GM19099 (cell line): Measurements from ENCODE around the gene PIR.
A peak's percentile ranks its signal among the peaks of the same experiment; 100 is the strongest.

Source experiments
- POLR2A ChIP-seq: IDR thresholded peaks from 3 replicates; pipeline ENCODE4 v1.6.1; 2011; ENCODE audit warnings: low read depth; ENCODE audit not compliant: insufficient read length; ENCODE audit errors: extremely low read depth

Gene PIR

GRCh38 chrX:15493118-15493962 lies at the start of gene PIR:
Gene PIR, minus strand, starts transcription at chrX:15493333. Its CDS starts 2,076 bp downstream, at chrX:15491257.
- TF ChIP-seq POLR2A = peak; percentile 59

GRCh38 chrX:15530318-15530717 lies 37.2 kb upstream of the PIR start:
- no peak for TF ChIP-seq POLR2A

DNA sequence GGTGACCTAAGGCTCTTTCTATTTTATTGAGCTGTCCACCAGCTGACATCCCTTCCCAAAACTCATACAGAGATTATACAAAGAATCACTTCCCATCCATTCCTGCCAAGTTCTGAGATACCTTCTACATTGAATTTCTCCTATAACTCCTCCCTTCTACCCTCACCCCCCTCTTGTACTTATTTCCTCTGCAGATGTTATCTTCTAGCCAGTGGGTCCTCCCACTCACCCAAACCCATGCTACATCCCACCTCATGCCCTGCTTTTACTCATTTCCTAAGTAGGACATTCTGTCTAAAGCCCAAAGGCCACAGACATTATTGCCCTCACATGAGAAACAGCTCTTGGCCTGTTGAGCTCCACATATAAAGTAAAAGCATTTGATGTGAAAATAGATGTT lies 36.0 kb upstream of the PIR start:
- no peak for TF ChIP-seq POLR2A

- no peak for TF ChIP-seq POLR2A
Observed at GRCh38 chrX:15525664-15526416, 32.7 kb upstream of the PIR start.

DNA sequence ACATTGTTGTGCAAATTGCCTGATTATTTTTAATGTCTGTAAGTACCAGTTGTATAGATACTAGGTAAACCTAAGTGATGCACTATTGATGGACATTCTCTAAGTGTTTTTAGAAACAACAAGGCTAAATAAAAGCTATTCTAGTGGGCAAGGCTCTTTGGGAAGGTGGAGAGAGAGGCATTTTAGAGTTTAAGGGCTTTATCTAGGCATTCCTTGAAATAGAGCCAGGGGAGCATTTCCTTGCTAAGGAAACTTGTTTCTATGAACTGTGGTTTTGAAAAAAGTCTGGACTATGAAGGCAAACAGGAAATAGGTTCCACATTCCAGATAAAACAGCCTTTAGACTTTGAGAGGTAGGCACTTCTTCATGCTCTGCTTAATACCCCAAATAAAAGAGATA lies 31.3 kb upstream of the PIR start:
- TF ChIP-seq POLR2A = no peak

- TF ChIP-seq POLR2A = no peak
Observed at GRCh38 chrX:15523088-15523487, 30.0 kb upstream of the PIR start.

- no peak for TF ChIP-seq POLR2A
Observed at GRCh38 chrX:15522464-15522863, 29.3 kb upstream of the PIR start.

GRCh38 chrX:15515931-15516330 lies 22.8 kb upstream of the PIR start:
- TF ChIP-seq POLR2A = no peak

GRCh38 chrX:15514279-15514678 lies 21.1 kb upstream of the PIR start:
- no peak for TF ChIP-seq POLR2A

GRCh38 chrX:15512401-15512965 lies 19.4 kb upstream of the PIR start:
- no peak for TF ChIP-seq POLR2A

DNA sequence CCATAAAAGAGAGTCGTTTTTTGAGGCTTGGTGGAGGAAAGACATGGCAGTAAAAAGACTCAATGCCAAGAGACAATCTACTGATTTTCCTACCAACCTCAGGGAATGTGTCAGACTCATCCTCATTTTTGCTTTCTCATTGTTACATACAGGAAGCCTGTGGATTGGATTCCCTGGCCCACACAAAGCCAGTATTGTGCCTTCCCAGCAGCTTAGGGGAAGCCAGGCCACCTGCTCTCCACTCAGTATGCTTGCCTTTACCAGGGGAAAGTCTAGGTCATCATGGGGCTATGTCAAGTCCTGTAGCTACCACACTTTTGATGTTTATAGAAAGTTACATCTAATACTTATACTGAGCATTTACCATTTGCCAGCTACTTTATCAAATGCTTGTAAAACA lies 18.4 kb upstream of the PIR start:
- no peak for TF ChIP-seq POLR2A

DNA sequence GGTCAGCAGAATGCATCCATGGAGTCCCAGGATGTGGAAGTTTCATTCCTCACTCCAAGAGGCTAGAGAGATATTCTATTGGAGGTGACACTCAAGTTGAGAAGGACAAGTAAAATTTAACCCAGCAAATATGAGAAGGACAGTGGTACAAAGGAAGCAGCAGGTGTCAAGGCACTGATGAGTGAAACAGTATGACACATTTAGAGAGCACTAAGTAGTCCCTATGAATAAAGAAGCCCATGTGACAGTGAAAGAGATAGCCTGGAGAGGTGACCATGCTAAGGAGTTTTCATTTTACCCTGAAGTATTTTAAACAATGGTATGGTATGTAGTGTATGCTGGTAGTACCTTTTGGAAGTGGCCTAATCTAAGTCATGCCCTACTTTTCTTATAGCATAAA lies 16.7 kb upstream of the PIR start:
- TF ChIP-seq POLR2A = no peak

DNA sequence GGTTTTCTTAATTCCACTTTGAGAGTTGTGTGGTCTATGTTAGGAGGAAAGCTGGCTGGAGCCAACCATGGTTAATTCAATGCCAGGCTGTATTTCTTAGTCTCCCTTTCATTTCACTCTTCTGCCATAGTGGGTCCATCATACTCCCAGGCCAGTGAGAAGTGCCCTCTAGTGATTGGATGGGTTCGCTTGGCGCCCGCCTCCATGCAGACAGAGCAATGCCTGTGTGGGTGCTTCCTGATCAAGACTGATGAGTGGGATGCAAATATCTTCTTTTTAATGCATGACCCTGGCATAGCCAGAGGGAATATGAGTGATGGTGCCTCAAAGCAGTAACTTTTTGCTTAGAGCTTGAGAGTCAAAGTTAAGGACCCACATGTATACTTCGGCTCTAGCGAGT lies 13.9 kb upstream of the PIR start:
- TF ChIP-seq POLR2A = no peak

- no peak for TF ChIP-seq POLR2A
Observed at GRCh38 chrX:15505101-15505500, 12.0 kb upstream of the PIR start.

DNA sequence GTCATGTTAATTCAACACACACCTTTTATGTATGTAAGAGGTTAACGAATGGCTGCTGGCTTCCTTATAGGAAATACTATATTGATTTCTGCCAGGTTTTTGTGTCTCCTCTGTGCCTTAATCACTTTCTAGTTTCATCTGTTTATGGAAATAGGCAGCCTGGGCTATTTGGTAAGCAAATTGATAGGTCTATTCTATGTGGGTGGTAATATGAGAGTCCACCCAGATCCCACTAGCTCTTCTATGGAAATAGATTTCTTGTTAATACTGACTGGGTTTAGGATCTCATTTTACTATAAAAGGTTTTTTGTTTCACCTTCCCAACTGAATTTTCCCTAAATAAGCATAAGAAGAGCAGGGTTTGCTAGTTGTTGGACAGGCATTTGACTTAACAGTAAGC lies 11.5 kb upstream of the PIR start:
- TF ChIP-seq POLR2A = no peak

- no peak for TF ChIP-seq POLR2A
Observed at GRCh38 chrX:15501506-15501905, 8.4 kb upstream of the PIR start.

DNA sequence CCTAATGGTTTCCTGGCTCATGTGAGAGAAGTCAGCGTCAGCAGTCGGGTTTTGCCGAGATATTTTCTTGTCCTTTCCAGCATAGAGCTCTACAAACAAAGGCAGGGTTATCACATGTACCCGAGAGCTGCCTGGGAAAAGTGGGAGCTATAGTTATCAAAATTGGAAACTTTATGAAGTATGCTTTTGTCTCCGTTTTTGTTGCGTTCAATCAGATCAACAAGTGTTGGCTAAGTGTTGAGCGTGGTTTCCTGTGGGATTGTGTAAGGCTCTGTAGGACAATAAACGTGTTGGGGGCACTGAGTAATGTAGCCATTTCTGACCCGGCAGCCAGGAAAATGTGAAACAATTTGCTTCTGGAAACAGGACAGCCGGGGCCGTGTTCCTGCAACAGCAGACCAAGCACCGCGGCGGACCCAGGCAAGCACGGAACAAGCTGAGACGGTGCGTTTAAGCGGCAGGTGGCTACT lies 7.4 kb upstream of the PIR start, which contains the start of gene BMX:
Gene BMX (plus strand): TSS at position 311 of the 470 bp plus-strand sequence. CDS start 7,547 bp downstream, outside the sequence.
- no peak for TF ChIP-seq POLR2A
